Gastrocnemius medialis (tissue), 4 donors: ENCODE measurements around the gene RXRA. TPM values are rescaled to one million over a fixed set of nuclear protein-coding genes. Genes with fewer than 3 reads are reported as not detected.

ENCODE experiments used
- ATAC-seq, 2 donors: fragments of 150-250 bp; one replicate each; pipeline ENCODE4 v1.9.1; 2016
- DNase-seq, 2 donors: peaks; one replicate each; pipeline ENCODE4 v3.0.0-alpha.2; 2019
- H3K27ac ChIP-seq, 4 donors: fragments of 200-600 bp; sonication (generic); 1 replicate in 1 of 4; 2 replicates in 3 of 4; pipeline ENCODE4 v1.5.1; 2016 to 2018; ENCODE audit warnings: mild to moderate bottlenecking in 2 of 4, moderate library complexity in 1 of 4
- H3K27me3 ChIP-seq, 3 donors: fragments of 200-600 bp; sonication (generic) in 2 of 3; 1 replicate in 1 of 3; 2 replicates in 2 of 3; pipeline versions ENCODE4 v1.5.1 to v1.6.0; 2016 to 2019; ENCODE audit warnings: mild to moderate bottlenecking in 1 of 3, moderate library complexity in 1 of 3
- H3K36me3 ChIP-seq, 2 donors: fragments of 200-600 bp; sonication (generic) in 1 of 2; one replicate each; pipeline ENCODE4 v1.5.1; 2017 to 2018
- H3K4me1 ChIP-seq, 2 donors: fragments of 200-600 bp; sonication (generic) in 1 of 2; one replicate each; pipeline ENCODE4 v1.5.1; 2016 to 2017; ENCODE audit warnings: mild to moderate bottlenecking in 2 of 2
- H3K4me3 ChIP-seq, 4 donors: fragments of 200-600 bp; sonication (generic) in 3 of 4; 1 replicate in 1 of 4; 2 replicates in 3 of 4; pipeline ENCODE4 v1.5.1; 2016 to 2019; ENCODE audit warnings: mild to moderate bottlenecking in 2 of 4
- H3K9me3 ChIP-seq, 3 donors: fragments of 200-600 bp; sonication (generic) in 2 of 3; 1 replicate in 1 of 3; 2 replicates in 2 of 3; pipeline ENCODE4 v1.5.1; 2016 to 2019
- POLR2A ChIP-seq, 2 donors: fragments of 450-650 bp; IDR thresholded peaks; one replicate each; pipeline ENCODE4 v1.6.1; 2017; ENCODE audit warnings: antibody characterized with exemption in 2 of 2, mild to moderate bottlenecking in 2 of 2, moderate library complexity in 2 of 2
- in situ Hi-C, 4 donors: fragments of 200-750 bp; cut with MboI; loops; one replicate each; pipeline versions ENCODE4 v1.15.0 to v1.8.0; 2017; ENCODE audit warnings: low sequenced_read_pairs in 4 of 4
- intact Hi-C: fragments of 100-400 bp; cut with DNase I; formaldehyde crosslinking; loops from one replicate; pipeline ENCODE4 v1.15.1; 2023; ENCODE audit warnings: low total_unique reads
- total RNA-seq, 4 donors: library from RNA; depleted of rRNA; stranded (reverse); fragments of >200 nt; gene quantifications; one replicate each; pipeline versions ENCODE4 v1.1.0 to v1.2.3, GENCODE V29; 2016
- TF ChIP-seq, protein P1 (sequence below), 5 experiments: fragments of 450-650 bp in 3 of 5; fragments of 200-600 bp in 2 of 5; sonication (generic) in 2 of 5; IDR thresholded peaks in 4 of 5; conservative IDR thresholded peaks in 1 of 5; 1 replicate in 4 of 5; 2 replicates in 1 of 5; pipeline ENCODE4 v1.5.1; 2016 to 2019; ENCODE audit warnings: antibody characterized with exemption in 5 of 5, mild to moderate bottlenecking in 3 of 5, moderate library complexity in 3 of 5

Gene RXRA
- total RNA-seq, 4 donors from 2014 or later = 70.8 to 224 (median 160) TPM

DNA sequence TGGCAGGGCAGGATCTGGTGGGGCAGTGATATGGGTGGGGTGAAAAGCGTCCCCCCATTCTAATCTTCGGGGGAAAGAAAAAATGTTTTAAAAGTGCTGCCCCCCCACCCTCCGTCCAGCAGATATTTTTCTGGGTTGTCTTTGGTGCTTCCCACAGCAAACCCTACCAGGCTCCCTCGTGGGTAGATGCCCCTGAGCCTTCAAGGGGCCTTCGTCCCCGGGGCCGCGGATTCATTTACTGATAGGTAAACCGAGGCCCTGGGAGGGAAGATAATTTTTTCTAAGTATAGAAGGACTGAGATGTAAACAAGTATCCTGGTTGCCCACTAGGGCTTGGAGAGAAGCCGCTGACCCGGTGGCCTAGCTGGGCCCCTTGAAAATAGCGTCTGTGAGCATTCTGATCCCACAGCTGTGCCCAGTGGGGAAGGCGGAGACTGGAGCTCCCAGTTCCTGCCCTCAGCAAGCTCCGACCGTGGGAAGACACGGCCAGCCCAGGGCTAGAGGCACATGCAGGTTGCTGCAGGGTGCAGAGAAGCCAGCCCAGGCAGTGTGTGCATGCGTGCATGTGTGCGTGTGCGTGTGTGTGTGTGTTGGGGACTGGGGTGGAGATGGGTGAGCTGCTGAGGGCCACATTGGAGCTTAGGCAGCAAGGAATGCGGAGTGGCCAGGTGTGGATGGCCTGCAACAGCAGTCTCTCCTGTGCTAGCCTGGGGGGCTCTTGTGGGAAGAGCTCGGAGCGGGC lies 6.0 kb upstream of the RXRA start:
- H3K36me3 ChIP-seq = no peaks in the 10 kb centered on the region
- no peak for TF ChIP-seq POLR2A (IDR thresholded peaks at IDR 0.05)
- TF ChIP-seq, protein P1, sequence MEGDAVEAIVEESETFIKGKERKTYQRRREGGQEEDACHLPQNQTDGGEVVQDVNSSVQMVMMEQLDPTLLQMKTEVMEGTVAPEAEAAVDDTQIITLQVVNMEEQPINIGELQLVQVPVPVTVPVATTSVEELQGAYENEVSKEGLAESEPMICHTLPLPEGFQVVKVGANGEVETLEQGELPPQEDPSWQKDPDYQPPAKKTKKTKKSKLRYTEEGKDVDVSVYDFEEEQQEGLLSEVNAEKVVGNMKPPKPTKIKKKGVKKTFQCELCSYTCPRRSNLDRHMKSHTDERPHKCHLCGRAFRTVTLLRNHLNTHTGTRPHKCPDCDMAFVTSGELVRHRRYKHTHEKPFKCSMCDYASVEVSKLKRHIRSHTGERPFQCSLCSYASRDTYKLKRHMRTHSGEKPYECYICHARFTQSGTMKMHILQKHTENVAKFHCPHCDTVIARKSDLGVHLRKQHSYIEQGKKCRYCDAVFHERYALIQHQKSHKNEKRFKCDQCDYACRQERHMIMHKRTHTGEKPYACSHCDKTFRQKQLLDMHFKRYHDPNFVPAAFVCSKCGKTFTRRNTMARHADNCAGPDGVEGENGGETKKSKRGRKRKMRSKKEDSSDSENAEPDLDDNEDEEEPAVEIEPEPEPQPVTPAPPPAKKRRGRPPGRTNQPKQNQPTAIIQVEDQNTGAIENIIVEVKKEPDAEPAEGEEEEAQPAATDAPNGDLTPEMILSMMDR (IDR thresholded peaks at IDR 0.05 in 4 of 5, conservative IDR thresholded peaks at IDR 0.05 in 1 of 5) = no peak
- ATAC-seq (no peak), DNase-seq (no peak)
- intact Hi-C loops (loop anchor here (10.0 kb wide), 1 partner anchor 115 kb away; no protein-coding TSS in a partner anchor), in situ Hi-C loops (loop anchor here in 2 of 4 donors (10.0 to 25.0 kb wide), 2 partner anchors 133 to 155 kb away; partner anchors contain the start of gene RNU6ATAC (in 1 of the 2))
- no peak overlapping the region for H3K27ac ChIP-seq
- H3K9me3 ChIP-seq = no peaks in the 10 kb centered on the region
- H3K4me1 ChIP-seq = peaks cover 5 to 9% of the 10 kb centered on the region in 2 donors
- no peaks in the 10 kb centered on the region for H3K27me3 ChIP-seq
- no peak overlapping the region for H3K4me3 ChIP-seq

DNA sequence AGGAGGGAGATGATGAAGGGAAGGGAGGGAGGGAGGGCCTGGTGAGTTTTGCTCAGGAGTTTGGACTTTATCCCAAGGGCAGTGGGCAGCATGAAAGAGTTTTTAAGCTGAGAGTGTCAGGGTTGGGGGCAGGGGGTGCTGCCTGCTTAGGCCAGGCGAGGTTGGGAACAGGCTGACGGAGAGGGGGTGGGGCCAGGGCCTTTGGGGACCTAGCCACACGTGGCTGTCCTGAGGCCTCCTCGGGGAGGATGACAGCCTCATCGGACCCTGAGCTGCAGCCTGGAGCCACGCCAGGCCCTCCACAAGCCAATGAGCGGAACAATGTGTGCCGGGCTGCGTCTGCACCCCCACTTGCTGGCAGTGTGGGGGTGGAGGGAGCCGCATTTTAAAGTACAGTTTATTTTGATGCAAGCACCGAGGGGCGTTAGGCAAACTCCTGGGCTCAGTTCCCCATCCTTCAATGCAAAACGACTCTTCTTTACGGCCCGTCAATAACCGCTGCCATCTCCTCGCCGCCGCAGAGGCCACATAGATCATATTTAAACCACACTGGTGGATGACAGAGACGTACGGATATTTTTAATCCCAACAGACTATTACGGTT lies 5.3 kb upstream of the RXRA start:
- Histone ChIP-seq H3K4me1 (peaks cover 5 to 9% of the 10 kb centered on the region in 2 donors), H3K27me3 (no peaks in the 10 kb centered on the region), H3K36me3 (no peaks in the 10 kb centered on the region), H3K27ac (no peak overlapping the region), H3K4me3 (no peak overlapping the region), H3K9me3 (no peaks in the 10 kb centered on the region)
- intact Hi-C loops (loop anchor here (10.0 kb wide), 1 partner anchor 116 kb away; no protein-coding TSS in a partner anchor), in situ Hi-C loops (loop anchor here in 2 of 4 donors (10.0 to 25.0 kb wide), 2 partner anchors 134 to 156 kb away; partner anchors contain the start of gene RNU6ATAC (in 1 of the 2))
- ATAC-seq (no peak), DNase-seq (no peak)
- no peak for TF ChIP-seq POLR2A (IDR thresholded peaks at IDR 0.05)
- TF ChIP-seq, protein P1 (IDR thresholded peaks at IDR 0.05 in 4 of 5, conservative IDR thresholded peaks at IDR 0.05 in 1 of 5) = no peak

DNA sequence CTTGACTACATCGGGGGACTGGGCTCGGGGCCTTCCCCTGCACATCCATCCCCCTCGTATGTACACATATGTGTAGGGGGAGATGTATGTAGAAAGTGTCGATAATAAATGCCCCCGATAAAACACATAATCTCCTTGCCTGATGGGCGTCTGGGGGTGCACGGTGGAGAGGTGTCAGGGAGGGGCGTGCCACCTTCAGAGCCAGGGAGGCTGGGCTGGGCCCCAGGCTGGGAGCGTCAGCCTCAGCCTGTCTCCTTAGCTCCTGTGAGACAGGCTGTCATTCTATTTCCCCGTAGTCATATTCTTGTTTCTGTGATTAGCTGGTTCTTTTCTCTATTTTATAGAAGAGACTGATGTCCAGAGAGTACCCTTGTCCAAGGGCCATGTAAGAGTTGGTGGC lies 4.7 kb upstream of the RXRA start:
- no peaks in the 10 kb centered on the region for H3K27me3 ChIP-seq
- TF ChIP-seq, protein P1 (IDR thresholded peaks at IDR 0.05 in 4 of 5, conservative IDR thresholded peaks at IDR 0.05 in 1 of 5) = no peak
- no peak for TF ChIP-seq POLR2A (IDR thresholded peaks at IDR 0.05)
- H3K4me1 ChIP-seq = peaks cover 5 to 9% of the 10 kb centered on the region in 2 donors
- DNase-seq (no peak), ATAC-seq (no peak)
- intact Hi-C loops (loop anchor here (10.0 kb wide), 1 partner anchor 117 kb away; no protein-coding TSS in a partner anchor), in situ Hi-C loops (loop anchor here in 2 of 4 donors (10.0 to 25.0 kb wide), 2 partner anchors 134 to 157 kb away; partner anchors contain the start of gene RNU6ATAC (in 1 of the 2))
- H3K36me3 ChIP-seq = no peaks in the 10 kb centered on the region
- H3K4me3 ChIP-seq = no peak overlapping the region
- H3K27ac ChIP-seq = no peak overlapping the region
- H3K9me3 ChIP-seq = no peaks in the 10 kb centered on the region

DNA sequence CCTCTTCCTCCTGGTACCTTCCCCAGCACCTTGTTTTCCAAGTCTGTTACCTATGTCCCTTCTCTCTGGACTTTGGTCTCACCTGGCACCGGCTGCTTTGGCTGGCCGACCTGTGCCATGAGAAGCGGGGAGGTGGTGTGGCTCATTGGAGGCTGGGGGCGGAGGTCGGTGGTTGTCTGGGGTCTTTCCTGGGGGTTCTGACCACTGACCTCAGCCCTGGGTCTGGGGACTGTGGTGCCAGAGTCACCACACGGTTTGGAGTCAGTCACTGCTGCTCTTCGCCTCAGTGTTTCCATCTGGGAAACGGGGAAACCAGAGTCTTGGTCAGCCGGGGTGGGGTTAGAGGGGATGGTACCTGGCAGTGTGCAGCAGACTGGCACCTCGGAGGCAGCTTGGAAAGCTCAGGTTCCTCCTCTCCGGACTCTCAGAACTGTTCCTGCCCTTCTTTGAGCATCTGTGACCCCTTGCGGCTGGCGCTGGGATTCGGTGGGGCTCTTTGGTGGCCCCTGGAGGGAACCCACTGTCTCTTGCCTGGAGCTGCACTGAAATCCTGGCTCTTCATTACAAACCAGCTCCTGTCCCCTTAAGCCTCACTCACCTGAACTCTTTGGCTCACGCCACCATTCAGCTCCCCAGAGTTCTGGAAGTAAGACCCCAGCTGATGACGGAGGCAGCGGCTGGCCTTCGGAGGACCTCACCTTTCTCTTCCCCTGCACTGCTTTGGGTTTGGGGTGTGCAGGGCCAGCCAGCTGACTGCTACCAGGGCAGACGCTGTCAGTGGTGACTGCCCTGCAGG lies 4.1 kb upstream of the RXRA start:
- intact Hi-C loops = loop anchor here (10.0 kb wide), 1 partner anchor 117 kb away; no protein-coding TSS in a partner anchor
- Histone ChIP-seq H3K27me3 (no peaks in the 10 kb centered on the region), H3K27ac (no peak overlapping the region), H3K36me3 (no peaks in the 10 kb centered on the region), H3K9me3 (no peaks in the 10 kb centered on the region), H3K4me1 (peaks cover 5 to 9% of the 10 kb centered on the region in 2 donors), H3K4me3 (no peak overlapping the region)
- in situ Hi-C loops = loop anchor here in 2 of 4 donors (10.0 to 25.0 kb wide), 2 partner anchors 135 to 157 kb away; partner anchors contain the start of gene RNU6ATAC (in 1 of the 2)
- DNase-seq (no peak), ATAC-seq (no peak)
- no peak for TF ChIP-seq POLR2A (IDR thresholded peaks at IDR 0.05)
- TF ChIP-seq, protein P1 (IDR thresholded peaks at IDR 0.05 in 4 of 5, conservative IDR thresholded peaks at IDR 0.05 in 1 of 5) = no peak
